Liver (tissue), 3 donors: ENCODE results near the gene F7.

ENCODE experiments used
- NR2F2 ChIP-seq: IDR thresholded peaks from 2 replicates; pipeline ENCODE4 v1.6.1; 2016; ENCODE audit warnings: antibody characterized with exemption
- SP1 ChIP-seq: IDR thresholded peaks from 2 replicates; pipeline ENCODE4 v1.6.1; 2018; ENCODE audit warnings: antibody characterized with exemption, mild to moderate bottlenecking
- YY1 ChIP-seq: IDR thresholded peaks from 2 replicates; pipeline ENCODE4 v1.6.1; 2016; ENCODE audit warnings: antibody characterized with exemption, mild to moderate bottlenecking
- TF ChIP-seq, protein P1 (sequence below): fragments of 150-350 bp; IDR thresholded peaks from 2 replicates; pipeline ENCODE4 v1.5.1; 2017; ENCODE audit warnings: improper control_type of control experiment, low read depth, low read length; ENCODE audit not compliant: missing input control
- TF ChIP-seq, protein P2 (sequence below): IDR thresholded peaks from 2 replicates; pipeline ENCODE4 v1.6.1; 2016; ENCODE audit warnings: antibody characterized with exemption, mild to moderate bottlenecking
- TF ChIP-seq, protein P3 (sequence below): IDR thresholded peaks from 2 replicates; pipeline ENCODE4 v1.6.1; 2016; ENCODE audit warnings: antibody characterized with exemption
- donor health status: healthy.
- donor health status: healthy.

DNA sequence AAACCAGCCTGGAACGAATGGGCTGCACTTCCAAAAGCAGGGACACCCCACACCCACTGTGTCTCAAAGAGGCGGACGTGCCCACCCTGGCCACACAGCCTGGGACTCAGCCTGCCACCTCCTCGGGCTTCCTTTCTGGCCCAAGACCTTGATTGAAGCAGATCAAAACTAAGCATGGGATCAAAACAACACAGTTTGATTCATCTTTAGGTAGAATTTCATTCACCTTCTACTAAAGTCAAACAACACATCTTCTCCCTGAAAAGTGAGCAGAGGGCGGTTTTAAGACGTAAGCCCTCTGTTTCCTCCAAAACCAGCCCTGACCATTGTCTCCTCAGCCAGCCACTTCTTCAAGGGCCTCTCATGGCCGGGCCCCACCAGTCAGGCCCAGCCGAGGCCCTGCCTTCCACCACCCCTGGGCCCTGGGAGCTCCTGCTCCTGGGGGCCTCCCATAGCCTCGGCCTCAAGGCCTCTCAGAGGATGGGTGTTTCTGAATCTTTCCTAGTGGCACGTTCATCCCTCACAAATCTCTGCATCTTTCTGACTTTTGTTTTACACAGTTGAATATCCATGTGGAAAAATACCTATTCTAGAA is 10.7 kb downstream of the F7 start:
- TF ChIP-seq YY1 (no peak), SP1 (no peak), NR2F2 (no peak)
- TF ChIP-seq, protein P1, sequence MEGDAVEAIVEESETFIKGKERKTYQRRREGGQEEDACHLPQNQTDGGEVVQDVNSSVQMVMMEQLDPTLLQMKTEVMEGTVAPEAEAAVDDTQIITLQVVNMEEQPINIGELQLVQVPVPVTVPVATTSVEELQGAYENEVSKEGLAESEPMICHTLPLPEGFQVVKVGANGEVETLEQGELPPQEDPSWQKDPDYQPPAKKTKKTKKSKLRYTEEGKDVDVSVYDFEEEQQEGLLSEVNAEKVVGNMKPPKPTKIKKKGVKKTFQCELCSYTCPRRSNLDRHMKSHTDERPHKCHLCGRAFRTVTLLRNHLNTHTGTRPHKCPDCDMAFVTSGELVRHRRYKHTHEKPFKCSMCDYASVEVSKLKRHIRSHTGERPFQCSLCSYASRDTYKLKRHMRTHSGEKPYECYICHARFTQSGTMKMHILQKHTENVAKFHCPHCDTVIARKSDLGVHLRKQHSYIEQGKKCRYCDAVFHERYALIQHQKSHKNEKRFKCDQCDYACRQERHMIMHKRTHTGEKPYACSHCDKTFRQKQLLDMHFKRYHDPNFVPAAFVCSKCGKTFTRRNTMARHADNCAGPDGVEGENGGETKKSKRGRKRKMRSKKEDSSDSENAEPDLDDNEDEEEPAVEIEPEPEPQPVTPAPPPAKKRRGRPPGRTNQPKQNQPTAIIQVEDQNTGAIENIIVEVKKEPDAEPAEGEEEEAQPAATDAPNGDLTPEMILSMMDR: no peak
- TF ChIP-seq, protein P2, sequence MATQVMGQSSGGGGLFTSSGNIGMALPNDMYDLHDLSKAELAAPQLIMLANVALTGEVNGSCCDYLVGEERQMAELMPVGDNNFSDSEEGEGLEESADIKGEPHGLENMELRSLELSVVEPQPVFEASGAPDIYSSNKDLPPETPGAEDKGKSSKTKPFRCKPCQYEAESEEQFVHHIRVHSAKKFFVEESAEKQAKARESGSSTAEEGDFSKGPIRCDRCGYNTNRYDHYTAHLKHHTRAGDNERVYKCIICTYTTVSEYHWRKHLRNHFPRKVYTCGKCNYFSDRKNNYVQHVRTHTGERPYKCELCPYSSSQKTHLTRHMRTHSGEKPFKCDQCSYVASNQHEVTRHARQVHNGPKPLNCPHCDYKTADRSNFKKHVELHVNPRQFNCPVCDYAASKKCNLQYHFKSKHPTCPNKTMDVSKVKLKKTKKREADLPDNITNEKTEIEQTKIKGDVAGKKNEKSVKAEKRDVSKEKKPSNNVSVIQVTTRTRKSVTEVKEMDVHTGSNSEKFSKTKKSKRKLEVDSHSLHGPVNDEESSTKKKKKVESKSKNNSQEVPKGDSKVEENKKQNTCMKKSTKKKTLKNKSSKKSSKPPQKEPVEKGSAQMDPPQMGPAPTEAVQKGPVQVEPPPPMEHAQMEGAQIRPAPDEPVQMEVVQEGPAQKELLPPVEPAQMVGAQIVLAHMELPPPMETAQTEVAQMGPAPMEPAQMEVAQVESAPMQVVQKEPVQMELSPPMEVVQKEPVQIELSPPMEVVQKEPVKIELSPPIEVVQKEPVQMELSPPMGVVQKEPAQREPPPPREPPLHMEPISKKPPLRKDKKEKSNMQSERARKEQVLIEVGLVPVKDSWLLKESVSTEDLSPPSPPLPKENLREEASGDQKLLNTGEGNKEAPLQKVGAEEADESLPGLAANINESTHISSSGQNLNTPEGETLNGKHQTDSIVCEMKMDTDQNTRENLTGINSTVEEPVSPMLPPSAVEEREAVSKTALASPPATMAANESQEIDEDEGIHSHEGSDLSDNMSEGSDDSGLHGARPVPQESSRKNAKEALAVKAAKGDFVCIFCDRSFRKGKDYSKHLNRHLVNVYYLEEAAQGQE: no peak
- TF ChIP-seq, protein P3, sequence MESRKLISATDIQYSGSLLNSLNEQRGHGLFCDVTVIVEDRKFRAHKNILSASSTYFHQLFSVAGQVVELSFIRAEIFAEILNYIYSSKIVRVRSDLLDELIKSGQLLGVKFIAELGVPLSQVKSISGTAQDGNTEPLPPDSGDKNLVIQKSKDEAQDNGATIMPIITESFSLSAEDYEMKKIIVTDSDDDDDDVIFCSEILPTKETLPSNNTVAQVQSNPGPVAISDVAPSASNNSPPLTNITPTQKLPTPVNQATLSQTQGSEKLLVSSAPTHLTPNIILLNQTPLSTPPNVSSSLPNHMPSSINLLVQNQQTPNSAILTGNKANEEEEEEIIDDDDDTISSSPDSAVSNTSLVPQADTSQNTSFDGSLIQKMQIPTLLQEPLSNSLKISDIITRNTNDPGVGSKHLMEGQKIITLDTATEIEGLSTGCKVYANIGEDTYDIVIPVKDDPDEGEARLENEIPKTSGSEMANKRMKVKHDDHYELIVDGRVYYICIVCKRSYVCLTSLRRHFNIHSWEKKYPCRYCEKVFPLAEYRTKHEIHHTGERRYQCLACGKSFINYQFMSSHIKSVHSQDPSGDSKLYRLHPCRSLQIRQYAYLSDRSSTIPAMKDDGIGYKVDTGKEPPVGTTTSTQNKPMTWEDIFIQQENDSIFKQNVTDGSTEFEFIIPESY: no peak
